GM19238 (cell line): Measurements from ENCODE around the gene ZNF25.
"Not testable (repeated sequence)": the region's sequence is repeated elsewhere in the genome, so short reads cannot be mapped to it uniquely, and the experiment has no call there.

Experiments used
- DNase-seq: peaks from one replicate; pipeline ENCODE4 v3.0.0; 2011; ENCODE audit warnings: low spot score; ENCODE audit not compliant: insufficient read length

The ZNF25 gene

DNA sequence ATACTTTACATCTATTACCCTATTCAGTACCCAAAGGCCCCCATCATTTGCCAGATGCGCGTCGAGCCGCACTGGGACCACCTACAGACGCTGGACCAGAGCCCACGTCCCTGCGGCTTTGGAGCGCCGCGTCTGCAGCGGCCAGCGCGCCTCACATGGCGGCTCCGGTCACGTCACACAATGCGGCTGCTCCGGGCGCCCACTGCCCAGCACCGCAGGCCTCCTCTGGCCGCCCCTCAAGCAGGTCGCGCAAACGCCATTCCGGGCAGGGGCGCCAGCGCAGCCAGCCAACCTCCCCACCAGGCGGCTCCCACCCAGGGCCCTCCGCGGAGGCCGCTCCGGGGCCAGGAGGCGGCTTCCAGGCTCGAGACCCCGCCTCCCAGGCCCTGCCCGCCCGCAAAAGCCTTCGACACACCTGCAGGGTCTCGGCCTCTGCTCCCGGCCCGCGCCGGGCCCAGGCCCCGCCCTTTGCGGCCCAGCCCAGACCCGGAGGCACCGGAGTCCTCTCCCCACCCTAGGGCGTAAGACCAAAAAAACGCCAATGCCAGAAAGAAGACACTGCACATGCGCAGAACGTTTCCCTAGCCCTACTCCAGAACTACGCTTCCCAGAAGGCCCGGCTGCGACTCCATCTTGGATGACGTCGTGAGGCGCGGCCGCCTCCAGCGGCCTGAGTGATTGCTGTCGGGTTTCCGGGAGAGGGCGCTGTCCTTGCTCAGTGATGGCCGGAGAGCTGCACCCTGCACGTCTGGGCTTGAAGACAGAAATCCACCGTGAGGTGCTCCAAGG, at the start of gene ZNF25:
TSS of gene ZNF25 (minus strand) at position 557 of the 789 bp plus-strand sequence. CDS start 4,925 bp downstream, outside the sequence.
- DNase-seq = peak; percentile 93

DNA sequence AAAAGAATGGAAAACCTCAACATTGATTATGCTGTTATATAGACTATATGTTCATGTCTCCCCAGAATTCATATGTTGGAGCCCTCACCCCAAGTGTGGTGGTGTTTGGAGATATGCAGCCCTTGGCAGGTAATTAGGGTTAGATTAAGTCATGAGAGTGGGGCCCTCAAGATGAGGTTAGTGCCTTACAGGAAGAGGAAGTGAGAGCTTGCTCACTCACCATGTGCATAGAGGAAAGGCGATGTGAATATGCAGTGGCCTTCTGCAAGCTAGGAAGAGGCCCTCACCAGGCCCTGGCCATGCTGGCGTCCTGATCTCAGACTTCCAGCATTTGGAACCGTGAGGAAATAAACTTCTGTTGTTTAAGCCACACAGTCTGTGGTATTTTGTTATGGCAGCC, 48.8 kb upstream of the ZNF25 start:
- no peak for DNase-seq

DNA sequence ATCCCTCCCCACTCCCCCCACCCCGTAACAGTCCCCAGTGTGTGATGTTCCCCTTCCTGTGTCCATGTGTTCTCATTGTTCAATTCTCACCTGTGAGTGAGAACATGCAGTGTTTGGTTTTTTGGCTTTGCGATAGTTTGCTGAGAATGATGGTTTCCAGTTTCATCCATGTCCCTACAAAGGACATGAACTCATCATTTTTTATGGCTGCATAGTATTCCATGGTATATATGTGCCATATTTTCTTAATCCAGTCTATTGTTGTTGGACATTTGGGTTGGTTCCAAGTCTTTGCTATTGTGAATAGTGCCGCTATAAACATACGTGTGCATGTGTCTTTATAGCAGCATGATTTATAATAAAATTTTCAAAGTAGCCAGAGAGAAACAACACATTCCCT, 42.7 kb upstream of the ZNF25 start:
- not testable (repeated sequence) for DNase-seq

DNA sequence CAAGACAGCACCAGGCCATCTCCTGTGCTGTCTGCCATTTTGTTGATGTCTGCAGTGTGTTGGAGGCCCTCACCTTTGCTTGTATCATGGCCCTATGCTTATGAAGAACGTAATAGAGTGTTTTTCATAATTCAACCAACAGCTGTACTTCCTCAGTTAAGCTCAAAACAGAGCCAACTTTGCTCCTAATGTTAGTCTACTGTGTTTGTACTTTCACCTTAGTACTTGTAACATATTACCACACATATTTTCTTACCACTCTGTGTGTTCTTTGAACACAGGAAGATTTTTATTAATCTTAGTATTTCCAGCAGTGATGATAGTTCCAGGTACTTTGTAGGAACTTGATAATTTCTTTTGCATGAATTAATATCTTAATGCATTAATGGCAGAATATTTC, 39.9 kb upstream of the ZNF25 start:
- no peak for DNase-seq

DNA sequence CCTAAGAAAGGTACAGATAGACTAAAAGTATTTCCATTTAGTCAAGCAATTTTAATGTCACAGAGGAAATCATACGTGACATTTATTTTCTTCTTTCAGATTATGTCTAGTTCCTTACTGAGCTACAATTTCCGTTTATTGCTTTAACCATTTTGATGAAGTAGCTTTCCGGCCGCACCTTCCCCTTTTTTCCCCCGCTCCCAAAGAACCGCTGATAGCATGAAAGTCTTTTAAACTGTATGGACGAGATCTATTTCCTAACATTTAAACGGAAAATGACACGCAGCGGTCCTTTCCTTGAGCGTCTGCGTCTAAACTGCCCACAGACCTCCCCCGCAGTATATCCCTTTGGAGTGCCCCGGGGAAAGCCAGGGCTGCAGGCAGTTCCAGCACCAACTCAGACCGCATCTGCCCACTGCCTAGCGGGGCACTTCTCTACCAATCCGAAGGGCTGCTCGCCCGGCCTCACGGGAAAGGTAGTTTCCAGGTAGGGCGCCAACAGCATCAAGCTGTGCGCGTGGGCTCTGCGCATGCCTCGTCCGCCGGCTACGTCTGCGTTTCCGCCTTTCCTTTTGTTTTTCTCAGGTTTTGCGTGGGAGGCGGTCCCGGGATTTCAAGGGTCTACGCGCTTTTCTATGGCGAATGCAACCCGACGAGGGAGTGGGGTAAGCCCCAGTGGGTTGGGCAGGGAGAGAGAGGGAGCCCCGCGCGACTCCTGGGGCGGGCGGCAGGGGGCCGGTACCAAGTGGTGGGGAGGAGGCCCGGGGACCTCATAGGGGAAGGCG, 33.9 kb upstream of the ZNF25 start, which contains the start of gene ZNF33A:
TSS of gene ZNF33A (plus strand) at position 557 of the 785 bp plus-strand sequence. CDS start 1,667 bp downstream, outside the sequence.
- peak; percentile 72 for DNase-seq

DNA sequence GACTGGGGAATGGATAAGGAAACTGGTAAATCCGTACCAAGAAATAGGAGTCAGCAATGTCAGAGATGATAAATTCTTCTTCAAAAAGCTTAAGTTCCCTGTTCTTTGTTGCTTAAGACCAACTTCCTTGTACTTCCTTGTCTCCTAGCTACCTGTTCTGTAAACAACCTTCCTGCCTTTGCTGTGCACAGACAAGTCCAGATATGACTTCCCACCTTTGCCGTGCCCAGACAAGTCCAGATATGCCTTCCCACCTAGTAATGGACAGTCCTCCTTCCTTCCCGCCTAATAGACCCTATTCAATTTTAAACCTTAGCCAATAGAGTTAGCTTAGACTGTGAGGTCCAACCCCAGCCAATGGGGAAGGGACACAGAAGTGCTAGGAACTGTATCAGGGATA, 31.5 kb upstream of the ZNF25 start:
- no peak for DNase-seq

DNA sequence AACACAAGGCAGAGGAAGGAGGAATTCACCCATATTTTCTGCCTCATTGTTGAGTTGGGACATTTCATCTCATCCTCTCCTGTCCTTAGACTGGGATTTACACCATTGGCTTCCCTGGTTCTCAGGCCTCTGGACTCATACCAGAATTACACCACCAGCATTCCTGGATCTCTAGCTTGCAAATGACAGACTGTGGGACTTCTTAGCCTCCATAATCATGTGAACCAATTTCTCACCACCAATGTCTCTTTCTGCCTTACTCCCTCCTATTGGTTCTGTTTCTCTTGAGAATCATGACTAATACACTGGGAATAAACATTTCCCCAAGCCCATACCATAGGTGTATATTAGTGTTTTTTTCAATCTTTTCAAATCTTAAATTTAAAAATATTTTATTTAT, 31.1 kb upstream of the ZNF25 start:
- no peak for DNase-seq

DNA sequence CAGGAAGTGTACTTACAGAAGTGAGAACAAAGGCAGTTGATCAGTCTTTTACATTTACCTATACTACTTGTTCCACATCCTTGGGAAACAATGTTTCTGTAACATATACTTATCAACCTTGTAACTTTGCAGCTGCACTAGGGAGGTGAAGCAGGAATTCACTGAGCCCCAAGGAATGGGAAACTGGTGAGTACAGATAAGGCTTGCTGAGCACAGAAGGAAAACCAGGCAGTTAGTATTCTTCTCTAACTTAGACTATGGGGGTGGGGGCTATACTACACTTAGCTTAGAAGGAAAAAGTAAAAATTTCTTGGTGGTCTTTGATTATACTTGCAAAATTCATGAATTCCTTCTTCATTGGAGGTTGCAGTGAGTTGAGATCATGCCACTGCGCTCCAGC, 27.1 kb upstream of the ZNF25 start:
- no peak for DNase-seq

DNA sequence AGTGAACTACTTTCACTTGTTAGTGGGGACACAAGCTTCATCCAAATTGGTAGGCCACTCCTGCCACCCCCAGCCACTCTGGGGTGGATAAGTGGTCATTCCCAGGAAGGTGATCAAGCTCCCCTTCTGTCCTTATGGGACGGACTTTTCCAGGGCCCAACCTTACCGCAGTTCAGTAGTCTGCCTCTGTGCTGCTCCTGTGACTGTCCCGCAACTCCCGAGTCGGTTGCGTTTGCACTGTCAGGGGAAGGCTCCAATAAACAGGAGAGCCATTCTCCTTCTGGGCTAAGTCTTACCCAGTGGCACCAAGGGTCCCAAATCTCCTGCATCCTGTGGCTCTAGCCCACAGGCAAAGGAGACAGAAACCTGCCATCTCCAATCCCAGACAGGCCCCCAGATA, 26.6 kb upstream of the ZNF25 start:
- DNase-seq = no peak

DNA sequence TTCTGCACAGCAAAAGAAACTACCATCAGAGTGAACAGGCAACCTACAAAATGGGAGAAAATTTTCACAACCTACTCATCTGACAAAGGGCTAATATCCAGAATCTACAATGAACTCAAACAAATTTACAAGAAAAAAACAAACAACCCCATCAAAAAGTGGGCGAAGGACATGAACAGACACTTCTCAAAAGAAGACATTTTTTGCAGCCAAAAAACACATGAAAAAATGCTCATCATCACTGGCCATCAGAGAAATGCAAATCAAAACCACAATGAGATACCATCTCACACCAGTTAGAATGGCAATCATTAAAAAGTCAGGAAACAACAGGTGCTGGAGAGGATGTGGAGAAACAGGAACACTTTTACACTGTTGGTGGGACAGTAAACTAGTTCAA, 24.0 kb upstream of the ZNF25 start:
- DNase-seq = not testable (repeated sequence)

DNA sequence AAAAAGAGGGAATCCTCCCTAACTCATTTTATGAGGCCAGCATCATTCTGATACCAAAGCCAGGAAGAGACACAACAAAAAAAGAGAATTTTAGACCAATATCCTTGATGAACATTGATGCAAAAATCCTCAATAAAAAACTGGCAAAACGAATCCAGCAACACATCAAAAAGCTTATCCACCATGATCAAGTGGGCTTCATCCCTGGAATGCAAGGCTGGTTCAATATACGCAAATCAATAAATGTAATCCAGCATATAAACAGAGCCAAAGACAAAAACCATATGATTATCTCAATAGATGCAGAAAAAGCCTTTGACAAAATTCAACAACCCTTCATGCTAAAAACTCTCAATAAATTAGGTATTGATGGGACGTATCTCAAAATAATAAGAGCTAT, 22.5 kb upstream of the ZNF25 start:
- DNase-seq = not testable (repeated sequence)

DNA sequence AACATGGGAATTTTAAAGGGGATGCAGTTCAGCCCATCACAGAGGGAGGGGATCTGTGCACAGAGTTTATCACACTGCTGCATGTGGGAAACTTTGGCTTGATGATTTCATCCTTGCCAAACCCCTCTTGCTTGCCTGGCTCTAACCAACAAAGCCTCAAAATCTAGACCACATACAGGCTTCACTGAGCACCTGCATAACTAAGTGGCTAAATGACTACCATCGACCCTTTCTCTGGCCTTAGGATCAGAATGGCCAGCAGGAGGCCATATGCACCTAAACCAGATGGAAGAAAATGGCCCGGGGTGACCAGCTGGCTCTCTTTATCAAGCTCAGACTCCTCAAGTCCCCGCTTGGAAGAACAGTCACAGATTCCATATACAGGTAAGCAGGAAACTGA, 15.6 kb upstream of the ZNF25 start:
- no peak for DNase-seq

DNA sequence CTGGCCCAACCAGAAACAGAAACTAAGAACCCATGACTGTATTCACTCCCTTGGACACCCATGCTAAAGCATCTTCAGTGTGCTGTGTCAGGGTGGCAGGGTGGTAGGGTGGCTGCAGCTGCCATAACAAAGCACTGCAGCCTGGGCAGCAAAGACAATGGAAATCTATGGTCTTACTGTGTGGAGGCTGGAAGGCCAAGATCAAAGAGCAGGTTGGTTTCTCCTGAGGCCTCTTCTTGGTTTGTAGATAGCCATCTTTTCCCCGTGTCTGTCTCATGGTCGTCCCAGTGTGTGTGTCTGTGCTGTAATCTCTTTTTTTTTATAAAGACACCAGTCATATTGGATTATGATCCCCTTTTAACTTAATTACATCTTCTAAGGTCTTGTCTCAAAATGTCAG, 15.2 kb upstream of the ZNF25 start:
- no peak for DNase-seq

DNA sequence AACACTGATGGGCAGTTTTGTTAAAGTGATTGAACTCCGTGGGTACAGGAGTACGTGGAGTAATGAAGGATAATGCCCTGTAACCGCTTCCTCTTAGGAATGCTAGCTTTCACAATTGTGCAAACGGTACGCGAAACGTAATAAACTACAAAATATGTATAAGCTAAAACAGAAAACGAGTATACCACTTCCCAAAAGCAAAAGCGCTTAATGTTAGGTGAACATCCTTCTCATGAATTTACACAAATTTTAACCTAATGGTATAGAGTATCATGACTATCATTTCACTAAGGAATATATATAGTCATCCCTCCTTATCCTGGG, 395 bp upstream of the ZNF25 start:
- DNase-seq = no peak

DNA sequence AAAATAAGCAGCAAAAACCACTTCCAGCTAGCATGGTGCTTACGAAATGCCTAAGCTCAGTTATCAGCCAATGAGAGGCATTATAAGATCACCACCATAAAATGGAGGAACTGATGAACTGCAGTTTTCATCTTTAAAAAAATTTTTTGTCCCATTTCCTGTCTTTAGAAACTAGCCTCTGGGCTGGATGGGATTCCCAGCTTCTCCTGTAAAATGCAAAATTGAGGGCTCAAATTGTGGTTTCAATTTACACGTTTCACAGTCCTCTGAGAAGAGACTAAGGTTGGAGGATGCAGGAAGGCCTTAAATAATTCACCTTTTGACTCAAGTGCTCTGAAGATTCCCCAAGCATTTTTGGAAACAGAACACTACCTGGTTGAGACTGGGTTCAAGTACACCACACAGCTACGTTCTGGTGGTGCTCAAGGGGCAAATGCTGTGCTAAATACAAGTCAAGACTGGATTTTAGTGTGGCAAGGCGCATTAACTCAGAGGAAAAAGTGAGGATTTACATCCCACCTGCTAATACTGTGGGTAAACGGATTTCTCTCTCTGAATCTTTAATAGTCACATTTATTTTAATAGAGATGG, 951 bp downstream of the ZNF25 start:
- DNase-seq = no peak

DNA sequence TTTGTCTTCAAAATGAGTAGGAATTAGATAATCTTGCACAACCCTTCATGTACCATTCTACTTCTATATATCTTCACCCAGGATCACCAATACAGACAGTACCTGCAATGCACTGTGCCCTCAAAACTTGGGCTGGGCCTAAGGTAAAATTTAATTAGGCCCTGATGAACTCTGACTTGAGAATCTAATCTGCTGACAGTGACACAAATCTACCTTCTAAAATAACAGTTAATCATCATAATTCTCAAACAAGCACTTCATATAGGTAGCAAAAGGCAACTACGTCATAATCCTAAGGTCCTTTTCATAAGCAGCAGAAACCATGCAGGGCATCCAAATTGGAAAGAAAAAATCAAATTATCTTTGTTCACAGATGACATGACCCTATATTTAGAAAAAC, 4.1 kb downstream of the ZNF25 start:
- DNase-seq = no peak

DNA sequence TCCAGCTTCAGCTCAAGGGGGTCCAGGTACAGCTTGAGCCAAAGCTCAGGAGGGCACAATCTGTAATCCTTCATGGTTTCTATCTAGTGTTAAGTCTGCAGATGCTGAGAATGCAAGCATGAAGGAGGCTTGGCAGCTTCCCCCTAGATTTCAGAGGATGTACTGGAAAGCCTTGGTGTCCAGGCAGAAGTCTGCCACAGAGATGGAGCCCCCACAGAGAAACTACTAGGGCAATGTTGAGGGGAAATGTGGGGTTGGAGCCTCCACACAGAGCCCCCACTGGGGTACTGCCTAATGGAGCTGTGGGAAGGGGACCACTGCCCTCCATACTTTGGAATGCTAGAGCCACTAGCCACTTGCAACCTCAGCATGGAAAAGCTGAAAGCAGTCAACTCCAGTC, 11.4 kb downstream of the ZNF25 start:
- no peak for DNase-seq

DNA sequence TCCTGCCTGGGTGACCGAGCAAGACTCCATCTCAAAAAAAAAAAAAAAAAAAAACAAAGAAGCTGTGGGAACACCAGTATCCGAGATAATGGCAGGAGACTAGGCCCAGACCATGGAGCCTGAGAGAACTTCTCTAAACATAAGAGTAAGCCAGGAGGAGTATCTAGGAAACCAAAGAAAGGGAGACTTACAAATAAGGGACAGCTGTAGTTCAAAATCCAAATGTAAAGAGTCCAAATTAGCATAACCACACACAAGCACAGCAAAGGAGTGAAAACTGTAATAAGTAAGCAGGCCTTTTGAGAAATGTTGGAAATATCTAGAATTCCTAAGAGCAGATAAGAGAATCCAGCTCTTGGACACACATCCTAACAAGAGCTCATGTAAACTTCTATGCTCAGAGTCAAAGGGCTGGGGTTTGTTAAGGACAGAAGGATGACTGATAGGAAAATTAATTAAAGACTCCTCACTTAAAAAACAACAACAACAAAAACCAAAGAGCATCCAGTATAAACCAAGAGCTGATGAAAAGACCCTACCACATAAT, 15.8 kb downstream of the ZNF25 start:
- no peak for DNase-seq

DNA sequence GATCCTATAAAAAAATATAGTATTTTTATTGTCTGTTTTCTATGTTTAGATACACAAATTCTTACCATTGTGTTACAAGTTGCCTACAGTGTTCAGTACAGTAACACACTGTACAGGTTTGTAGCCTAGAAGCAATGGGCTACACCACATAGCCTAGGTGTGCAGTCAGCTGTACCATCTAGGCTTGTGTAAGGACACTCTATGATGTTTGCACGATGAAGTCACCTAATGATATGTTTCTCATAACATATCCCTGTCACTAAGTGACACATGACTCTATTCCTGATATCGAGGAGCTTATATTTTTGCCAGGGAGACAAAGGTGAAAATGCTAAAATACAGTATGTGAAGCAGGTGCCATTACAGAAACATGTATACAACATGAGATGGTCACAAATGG, 18.6 kb downstream of the ZNF25 start:
- no peak for DNase-seq

DNA sequence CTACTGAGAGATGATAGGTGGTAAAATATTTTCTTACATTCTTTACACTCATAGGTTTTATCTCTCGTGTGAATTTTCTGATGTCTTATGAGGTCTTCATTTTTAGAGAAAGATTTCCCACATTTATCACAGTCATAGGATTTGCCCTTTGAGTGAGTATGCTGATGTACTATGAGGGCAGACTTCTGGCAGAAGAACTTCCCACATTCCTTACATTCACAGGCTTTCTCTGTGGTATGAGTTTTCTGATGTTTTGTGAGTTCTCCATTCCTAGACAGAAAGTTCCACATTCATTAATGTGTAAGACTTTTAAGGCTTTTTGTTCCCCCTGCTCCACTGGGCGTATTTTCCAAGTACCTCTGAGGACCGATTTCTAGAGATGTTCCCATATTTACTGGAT, 23.5 kb downstream of the ZNF25 start:
- DNase-seq = no peak

DNA sequence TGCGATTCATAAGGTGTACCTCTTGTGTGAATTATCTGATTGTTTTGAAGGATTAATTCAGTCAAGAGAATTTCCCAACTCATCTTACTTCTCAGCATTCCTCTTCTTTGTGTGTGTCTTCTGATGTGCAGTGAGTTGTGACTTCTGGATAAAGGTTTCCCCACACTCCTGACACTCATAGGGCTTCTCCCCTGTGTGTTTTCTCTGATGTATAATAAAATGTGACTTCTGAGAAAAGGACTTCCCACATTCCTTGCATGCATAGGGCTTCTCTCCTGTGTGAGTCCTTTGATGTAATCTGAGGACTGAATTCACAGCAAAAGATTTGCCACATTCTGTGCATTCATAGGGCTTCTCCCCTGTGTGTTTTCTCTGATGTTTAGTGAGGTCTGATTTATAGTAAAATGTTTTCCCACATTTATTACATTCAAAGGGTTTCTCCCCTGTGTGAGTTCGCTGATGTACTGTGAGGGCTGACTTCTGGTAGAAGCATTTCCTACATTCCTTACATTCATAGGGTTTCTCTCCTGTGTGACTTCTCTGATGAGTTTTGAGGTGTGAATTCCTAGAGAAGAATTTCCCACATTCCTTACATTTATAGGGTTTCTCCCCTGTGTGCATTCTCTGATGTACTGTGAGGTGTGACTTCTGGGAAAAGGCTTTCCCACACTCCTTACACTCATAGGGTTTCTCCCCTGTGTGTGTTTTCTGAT, 24.2 kb downstream of the ZNF25 start:
- DNase-seq = no peak

DNA sequence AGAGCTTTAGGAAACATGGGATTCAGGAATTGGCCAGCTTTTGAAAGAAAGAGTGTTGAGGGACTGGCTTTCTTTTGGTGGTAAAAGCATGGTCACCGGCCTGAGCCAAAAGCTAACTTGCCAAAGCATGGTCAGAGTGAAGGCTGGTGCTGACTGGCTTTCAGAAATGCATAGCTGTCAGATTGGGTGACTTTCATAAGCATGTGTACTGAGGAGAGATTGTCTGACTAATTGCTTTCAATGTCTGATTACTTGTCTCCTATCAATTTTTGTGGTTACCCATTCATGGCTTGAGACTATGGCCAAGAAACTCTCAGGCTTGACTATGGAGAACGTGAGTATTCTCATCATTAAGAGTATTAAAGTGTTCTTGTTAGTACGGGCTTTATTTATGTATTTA, 28.2 kb downstream of the ZNF25 start:
- DNase-seq = no peak
